H1 (cell line): ENCODE results near the gene CKS1B. TPM values are rescaled to one million over a fixed set of nuclear protein-coding genes. Genes with fewer than 3 reads are reported as not detected.

Experiments
- ASH2L ChIP-seq: fragments of 200-600, 300-600 bp; sonication (generic); IDR thresholded peaks from one replicate; pipeline ENCODE4 v1.7.1; 2017; ENCODE audit warnings: low read length
- CTBP2 ChIP-seq: IDR thresholded peaks from 2 replicates; pipeline ENCODE4 v1.7.0; 2011; ENCODE audit warnings: borderline replicate concordance, mild to moderate bottlenecking, moderate library complexity, mixed read lengths, low read length; ENCODE audit not compliant: insufficient read depth, insufficient read length
- KDM4A ChIP-seq: IDR thresholded peaks from one replicate; pipeline ENCODE4 v1.7.1; 2012; ENCODE audit warnings: low read depth, mild to moderate bottlenecking, moderate library complexity, low read length, inconsistent platforms; ENCODE audit not compliant: severe bottlenecking
- POU5F1 ChIP-seq: IDR thresholded peaks from 2 replicates; pipeline ENCODE4 v1.6.1; 2011; ENCODE audit warnings: low read depth, mild to moderate bottlenecking, low read length, moderate library complexity
- SAP30 ChIP-seq: fragments of 300-600 bp; sonication (generic); IDR thresholded peaks from 2 replicates; pipeline ENCODE4 v1.7.1; 2012; ENCODE audit warnings: low read length, moderate library complexity, mild to moderate bottlenecking, inconsistent platforms; ENCODE audit not compliant: insufficient read depth, insufficient replicate concordance
- SP4 ChIP-seq: IDR thresholded peaks from 2 replicates; pipeline ENCODE4 v1.6.1; 2012; ENCODE audit warnings: low read length, inconsistent platforms
- polyA plus RNA-seq, 7 experiments: library from polyadenylated mRNA; depleted of rRNA in 3 of 7; stranded (reverse) in 5 of 7; unstranded in 2 of 7; fragments of >200 nt in 5 of 7; fragments of 200-250 nt in 2 of 7; gene quantifications; 1 replicate in 5 of 7; 2 replicates in 1 of 7; 4 replicates in 1 of 7; pipeline versions ENCODE4 v1.2.1 to v1.2.3, GENCODE V29; 2011 to 2013; ENCODE audit warnings: missing spikeins in 2 of 7, mixed read lengths in 2 of 7
- total RNA-seq: library from RNA; stranded (reverse); fragmentation: NEBNext Ultra II Directional; extraction: Animal tissue kit (Norgen Biotek cat#: 25700); gene quantifications from 2 replicates; pipeline ENCODE4 v1.2.1, GENCODE V29; 2021
- TF ChIP-seq, protein P1 (sequence below): fragments of 300-600 bp; sonication (generic); IDR thresholded peaks from 2 replicates; pipeline ENCODE4 v1.7.1; 2012; ENCODE audit warnings: low read length, moderate library complexity, mild to moderate bottlenecking, inconsistent platforms; ENCODE audit not compliant: insufficient replicate concordance
- TF ChIP-seq, protein P2 (sequence below): IDR thresholded peaks from 2 replicates; pipeline ENCODE4 v1.6.1; 2011; ENCODE audit warnings: low read depth, mild to moderate bottlenecking, low read length; ENCODE audit not compliant: insufficient read depth
- TF ChIP-seq, protein P3 (sequence below): IDR thresholded peaks from 2 replicates; pipeline ENCODE4 v1.6.1; 2012; ENCODE audit warnings: low read length, inconsistent platforms

Gene CKS1B
- total and polyA plus RNA-seq, 2 of the 8 experiments (the other 6 are each of a cell fraction or from before 2014, with no cell fraction given): 294 to 1,025 TPM

DNA sequence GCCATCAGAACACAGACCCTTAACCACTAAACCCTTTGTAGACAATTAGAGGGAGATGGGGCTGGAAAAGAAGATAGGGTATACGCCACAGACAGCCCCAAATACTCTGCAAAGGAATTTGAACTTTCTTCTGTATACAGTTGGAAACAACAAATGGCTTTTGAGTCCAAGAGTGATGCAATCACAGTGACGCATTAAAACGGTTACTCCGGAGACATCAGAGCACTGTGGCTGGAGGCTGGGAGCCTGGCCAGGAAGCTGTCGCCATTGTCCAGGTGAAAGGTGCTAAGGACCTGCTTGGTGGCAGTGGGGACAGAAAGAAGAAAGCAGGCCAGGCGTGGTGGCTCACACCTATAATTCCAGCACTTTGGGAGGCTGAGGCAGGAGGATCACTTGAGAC lies 12.8 kb downstream of the CKS1B start (continued):
- TF ChIP-seq, protein P1, sequence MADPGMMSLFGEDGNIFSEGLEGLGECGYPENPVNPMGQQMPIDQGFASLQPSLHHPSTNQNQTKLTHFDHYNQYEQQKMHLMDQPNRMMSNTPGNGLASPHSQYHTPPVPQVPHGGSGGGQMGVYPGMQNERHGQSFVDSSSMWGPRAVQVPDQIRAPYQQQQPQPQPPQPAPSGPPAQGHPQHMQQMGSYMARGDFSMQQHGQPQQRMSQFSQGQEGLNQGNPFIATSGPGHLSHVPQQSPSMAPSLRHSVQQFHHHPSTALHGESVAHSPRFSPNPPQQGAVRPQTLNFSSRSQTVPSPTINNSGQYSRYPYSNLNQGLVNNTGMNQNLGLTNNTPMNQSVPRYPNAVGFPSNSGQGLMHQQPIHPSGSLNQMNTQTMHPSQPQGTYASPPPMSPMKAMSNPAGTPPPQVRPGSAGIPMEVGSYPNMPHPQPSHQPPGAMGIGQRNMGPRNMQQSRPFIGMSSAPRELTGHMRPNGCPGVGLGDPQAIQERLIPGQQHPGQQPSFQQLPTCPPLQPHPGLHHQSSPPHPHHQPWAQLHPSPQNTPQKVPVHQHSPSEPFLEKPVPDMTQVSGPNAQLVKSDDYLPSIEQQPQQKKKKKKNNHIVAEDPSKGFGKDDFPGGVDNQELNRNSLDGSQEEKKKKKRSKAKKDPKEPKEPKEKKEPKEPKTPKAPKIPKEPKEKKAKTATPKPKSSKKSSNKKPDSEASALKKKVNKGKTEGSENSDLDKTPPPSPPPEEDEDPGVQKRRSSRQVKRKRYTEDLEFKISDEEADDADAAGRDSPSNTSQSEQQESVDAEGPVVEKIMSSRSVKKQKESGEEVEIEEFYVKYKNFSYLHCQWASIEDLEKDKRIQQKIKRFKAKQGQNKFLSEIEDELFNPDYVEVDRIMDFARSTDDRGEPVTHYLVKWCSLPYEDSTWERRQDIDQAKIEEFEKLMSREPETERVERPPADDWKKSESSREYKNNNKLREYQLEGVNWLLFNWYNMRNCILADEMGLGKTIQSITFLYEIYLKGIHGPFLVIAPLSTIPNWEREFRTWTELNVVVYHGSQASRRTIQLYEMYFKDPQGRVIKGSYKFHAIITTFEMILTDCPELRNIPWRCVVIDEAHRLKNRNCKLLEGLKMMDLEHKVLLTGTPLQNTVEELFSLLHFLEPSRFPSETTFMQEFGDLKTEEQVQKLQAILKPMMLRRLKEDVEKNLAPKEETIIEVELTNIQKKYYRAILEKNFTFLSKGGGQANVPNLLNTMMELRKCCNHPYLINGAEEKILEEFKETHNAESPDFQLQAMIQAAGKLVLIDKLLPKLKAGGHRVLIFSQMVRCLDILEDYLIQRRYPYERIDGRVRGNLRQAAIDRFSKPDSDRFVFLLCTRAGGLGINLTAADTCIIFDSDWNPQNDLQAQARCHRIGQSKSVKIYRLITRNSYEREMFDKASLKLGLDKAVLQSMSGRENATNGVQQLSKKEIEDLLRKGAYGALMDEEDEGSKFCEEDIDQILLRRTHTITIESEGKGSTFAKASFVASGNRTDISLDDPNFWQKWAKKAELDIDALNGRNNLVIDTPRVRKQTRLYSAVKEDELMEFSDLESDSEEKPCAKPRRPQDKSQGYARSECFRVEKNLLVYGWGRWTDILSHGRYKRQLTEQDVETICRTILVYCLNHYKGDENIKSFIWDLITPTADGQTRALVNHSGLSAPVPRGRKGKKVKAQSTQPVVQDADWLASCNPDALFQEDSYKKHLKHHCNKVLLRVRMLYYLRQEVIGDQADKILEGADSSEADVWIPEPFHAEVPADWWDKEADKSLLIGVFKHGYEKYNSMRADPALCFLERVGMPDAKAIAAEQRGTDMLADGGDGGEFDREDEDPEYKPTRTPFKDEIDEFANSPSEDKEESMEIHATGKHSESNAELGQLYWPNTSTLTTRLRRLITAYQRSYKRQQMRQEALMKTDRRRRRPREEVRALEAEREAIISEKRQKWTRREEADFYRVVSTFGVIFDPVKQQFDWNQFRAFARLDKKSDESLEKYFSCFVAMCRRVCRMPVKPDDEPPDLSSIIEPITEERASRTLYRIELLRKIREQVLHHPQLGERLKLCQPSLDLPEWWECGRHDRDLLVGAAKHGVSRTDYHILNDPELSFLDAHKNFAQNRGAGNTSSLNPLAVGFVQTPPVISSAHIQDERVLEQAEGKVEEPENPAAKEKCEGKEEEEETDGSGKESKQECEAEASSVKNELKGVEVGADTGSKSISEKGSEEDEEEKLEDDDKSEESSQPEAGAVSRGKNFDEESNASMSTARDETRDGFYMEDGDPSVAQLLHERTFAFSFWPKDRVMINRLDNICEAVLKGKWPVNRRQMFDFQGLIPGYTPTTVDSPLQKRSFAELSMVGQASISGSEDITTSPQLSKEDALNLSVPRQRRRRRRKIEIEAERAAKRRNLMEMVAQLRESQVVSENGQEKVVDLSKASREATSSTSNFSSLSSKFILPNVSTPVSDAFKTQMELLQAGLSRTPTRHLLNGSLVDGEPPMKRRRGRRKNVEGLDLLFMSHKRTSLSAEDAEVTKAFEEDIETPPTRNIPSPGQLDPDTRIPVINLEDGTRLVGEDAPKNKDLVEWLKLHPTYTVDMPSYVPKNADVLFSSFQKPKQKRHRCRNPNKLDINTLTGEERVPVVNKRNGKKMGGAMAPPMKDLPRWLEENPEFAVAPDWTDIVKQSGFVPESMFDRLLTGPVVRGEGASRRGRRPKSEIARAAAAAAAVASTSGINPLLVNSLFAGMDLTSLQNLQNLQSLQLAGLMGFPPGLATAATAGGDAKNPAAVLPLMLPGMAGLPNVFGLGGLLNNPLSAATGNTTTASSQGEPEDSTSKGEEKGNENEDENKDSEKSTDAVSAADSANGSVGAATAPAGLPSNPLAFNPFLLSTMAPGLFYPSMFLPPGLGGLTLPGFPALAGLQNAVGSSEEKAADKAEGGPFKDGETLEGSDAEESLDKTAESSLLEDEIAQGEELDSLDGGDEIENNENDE: no peak
- TF ChIP-seq ASH2L: no peak
- TF ChIP-seq, protein P2, sequence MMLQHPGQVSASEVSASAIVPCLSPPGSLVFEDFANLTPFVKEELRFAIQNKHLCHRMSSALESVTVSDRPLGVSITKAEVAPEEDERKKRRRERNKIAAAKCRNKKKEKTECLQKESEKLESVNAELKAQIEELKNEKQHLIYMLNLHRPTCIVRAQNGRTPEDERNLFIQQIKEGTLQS: no peak
- TF ChIP-seq KDM4A: no peak
- no peak for TF ChIP-seq SAP30
- no peak for TF ChIP-seq SP4
- TF ChIP-seq, protein P3, sequence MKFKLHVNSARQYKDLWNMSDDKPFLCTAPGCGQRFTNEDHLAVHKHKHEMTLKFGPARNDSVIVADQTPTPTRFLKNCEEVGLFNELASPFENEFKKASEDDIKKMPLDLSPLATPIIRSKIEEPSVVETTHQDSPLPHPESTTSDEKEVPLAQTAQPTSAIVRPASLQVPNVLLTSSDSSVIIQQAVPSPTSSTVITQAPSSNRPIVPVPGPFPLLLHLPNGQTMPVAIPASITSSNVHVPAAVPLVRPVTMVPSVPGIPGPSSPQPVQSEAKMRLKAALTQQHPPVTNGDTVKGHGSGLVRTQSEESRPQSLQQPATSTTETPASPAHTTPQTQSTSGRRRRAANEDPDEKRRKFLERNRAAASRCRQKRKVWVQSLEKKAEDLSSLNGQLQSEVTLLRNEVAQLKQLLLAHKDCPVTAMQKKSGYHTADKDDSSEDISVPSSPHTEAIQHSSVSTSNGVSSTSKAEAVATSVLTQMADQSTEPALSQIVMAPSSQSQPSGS: no peak
- no peak for TF ChIP-seq CTBP2
- TF ChIP-seq POU5F1: no peak
